AG08395 (cell line): ENCODE data around the gene MON2.
"Not testable (repeated sequence)": the region's sequence is repeated elsewhere in the genome, so short reads cannot be mapped to it uniquely, and the experiment has no call there.

Experiments used
- DNase-seq: peaks from one replicate; pipeline ENCODE4 v3.0.0; 2012; ENCODE audit warnings: mixed read lengths, low spot score

The MON2 gene, protein sequence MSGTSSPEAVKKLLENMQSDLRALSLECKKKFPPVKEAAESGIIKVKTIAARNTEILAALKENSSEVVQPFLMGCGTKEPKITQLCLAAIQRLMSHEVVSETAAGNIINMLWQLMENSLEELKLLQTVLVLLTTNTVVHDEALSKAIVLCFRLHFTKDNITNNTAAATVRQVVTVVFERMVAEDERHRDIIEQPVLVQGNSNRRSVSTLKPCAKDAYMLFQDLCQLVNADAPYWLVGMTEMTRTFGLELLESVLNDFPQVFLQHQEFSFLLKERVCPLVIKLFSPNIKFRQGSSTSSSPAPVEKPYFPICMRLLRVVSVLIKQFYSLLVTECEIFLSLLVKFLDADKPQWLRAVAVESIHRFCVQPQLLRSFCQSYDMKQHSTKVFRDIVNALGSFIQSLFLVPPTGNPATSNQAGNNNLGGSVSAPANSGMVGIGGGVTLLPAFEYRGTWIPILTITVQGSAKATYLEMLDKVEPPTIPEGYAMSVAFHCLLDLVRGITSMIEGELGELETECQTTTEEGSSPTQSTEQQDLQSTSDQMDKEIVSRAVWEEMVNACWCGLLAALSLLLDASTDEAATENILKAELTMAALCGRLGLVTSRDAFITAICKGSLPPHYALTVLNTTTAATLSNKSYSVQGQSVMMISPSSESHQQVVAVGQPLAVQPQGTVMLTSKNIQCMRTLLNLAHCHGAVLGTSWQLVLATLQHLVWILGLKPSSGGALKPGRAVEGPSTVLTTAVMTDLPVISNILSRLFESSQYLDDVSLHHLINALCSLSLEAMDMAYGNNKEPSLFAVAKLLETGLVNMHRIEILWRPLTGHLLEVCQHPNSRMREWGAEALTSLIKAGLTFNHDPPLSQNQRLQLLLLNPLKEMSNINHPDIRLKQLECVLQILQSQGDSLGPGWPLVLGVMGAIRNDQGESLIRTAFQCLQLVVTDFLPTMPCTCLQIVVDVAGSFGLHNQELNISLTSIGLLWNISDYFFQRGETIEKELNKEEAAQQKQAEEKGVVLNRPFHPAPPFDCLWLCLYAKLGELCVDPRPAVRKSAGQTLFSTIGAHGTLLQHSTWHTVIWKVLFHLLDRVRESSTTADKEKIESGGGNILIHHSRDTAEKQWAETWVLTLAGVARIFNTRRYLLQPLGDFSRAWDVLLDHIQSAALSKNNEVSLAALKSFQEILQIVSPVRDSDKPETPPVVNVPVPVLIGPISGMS (N-terminal part only)

GRCh38 chr12:62466594-62467491 lies at the start of gene MON2:
TSS of gene MON2 (plus strand) at chr12:62466826. CDS start at chr12:62467208, 382 bp downstream.
- DNase-seq = peak; percentile 95

- DNase-seq = no peak
Observed at GRCh38 chr12:62426089-62426488, 40.5 kb upstream of the MON2 start.

DNA sequence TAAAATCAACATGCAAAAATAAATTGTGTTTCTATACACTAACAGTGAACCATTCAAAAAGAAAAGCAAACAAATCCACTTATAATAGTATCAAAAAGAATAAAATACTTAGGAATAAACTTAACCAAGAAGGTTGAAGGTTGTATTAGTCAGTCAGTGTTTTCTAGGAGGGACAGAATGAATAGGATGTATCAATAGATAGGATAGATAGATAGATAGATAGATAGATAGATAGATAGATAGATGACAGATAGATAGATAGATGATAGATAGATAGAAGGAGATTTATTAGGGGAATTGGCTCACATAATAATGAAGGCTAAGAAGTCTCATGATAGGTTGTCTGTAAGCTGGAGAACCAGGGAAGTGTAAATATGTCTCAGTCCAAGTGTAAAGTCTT lies 37.2 kb upstream of the MON2 start:
- no peak for DNase-seq

DNA sequence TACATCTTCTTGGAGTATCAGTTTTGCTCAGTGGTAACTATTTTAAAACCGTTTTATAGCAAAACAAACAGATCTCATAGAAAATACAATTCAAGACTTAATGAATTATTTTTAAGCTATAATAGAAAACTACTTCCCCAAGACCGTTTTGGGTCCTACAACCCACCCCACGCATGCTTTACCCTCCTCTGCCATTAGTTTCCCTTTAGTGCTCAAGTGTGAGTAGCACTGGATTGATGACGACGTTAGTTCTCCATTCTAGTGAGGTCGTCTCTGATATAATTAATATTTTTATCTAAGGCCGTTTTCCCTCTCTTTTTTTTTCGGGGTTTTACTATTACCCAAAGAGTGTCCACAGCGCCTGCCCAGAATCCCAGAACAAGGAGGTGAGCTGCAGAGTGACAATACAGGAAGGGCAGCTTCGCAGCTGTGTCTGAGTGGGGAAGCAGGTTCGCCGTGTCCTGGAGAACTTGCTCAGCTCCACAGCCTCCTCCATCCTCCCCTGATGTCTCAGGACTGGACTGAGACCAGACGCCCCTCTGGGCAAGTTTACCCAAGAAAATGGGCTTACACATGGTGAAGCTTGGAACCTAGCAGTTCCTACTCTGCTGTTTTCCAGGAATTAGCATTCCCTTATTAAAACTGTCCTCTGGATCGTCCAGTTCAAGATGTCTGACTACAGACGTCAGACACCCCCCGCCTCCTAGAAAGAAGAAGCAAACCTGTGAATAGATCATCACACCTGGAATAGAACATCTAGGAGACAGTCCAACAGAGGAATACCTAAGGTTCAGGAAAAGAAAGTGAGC lies 31.9 kb upstream of the MON2 start:
- no peak for DNase-seq

DNA sequence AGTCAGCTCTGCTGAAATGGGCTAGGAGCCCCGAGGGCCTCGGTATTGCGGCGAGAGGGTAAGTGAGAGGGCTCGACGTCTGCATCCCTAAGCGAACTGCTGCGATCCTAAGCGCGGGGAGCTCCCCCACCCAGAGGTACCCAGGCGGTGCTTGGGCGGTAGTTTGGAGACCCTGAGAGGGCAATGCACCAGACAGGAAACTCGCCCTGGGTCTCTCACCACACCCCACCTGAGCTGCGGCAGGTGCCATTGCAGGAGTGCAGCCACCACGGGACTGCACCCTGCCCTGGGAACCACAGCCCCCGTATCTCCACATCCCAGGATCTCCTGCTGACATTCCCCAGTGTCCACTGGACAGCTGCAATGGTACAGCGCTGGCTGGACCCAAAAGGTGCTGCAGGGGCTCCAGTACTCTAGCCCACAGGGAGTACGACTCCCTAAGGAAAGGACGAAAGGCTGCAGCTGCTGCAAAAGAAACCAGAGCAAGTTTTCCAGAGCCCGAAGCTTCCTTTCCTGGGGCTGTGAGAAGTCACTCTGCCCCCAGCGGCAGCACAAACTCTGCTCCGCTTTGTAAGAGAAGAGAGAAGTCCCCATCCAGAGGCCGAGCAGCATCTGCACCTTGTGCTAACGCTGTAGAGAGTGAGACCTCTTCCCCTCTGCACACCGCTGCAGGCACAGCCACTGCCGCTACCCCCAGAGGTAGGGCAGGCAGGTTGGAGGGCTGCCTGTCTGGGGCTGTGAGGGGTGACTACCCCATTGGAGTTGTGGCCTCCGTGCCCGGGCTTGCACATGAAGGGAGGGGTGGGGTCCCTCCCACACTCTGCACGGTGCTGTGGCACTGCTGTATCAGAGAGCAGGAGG lies 31.1 kb upstream of the MON2 start:
- DNase-seq = peak; percentile 65

DNA sequence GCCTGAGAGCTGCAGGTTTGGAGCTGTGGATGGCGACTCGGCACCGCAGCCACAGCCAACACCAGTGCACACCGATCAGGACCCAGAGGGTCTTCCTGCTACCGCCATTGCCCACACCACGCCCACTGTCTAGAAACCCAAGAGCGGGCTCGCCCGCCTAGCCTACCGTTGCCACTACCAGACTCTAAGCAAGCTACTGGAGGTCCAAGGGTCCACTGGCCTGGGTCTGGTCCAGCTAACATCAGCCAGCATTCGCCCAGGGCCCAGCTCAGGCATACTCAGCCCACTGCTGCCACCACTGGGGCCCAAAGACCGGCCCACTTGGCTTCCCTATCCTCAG lies 30.5 kb upstream of the MON2 start:
- no peak for DNase-seq

DNA sequence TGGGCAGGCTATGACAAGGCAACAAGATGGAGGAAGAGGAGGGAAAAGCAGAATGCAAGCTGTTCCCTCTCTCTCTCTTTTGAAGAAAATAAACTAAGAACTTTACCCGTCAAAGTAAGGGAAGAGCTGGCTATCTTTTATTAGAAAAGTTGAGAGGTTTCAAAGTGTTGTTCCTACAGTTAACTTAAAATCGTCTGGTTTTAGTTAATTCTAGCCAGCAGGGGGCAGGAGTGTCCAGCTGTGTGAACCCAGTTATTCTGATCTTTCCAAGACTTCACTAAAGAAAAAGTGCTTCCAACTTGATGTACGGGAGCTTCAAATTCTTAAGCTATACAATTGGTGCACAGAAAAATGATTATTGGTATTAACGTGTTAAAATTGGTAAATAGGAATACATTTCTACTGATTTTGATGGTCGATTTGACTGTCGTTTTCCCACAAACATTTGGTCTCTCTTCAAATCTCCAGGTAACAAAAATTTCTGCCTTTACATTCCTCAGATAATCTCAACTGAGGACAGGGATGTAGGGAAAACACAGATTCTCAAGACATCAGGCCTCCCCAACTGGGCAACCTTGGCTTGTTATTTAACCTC lies 28.4 kb upstream of the MON2 start:
- DNase-seq = peak; percentile 57

- no peak for DNase-seq
Observed at GRCh38 chr12:62446754-62447452, 19.7 kb upstream of the MON2 start.

DNA sequence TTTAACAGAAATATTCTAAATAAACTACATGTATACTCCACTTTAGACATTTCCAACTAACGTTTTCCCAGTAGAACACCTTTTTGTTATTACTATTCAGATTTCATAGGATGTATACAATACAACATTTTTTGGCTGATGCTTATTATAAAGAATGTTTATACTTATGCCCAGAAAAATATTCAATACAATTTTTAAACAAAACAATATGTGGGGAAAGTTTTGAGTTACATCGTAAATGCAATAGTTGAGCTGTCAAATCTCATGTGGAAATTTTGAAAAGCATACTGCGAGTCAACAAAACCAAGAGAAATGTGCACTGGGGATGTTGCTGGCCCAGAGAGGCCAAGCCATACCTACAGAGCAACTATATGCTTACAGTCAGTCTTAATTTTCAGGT lies 18.2 kb upstream of the MON2 start:
- DNase-seq = no peak

GRCh38 chr12:62455429-62455828 lies 11.2 kb upstream of the MON2 start:
- DNase-seq = not testable (repeated sequence)

- DNase-seq = no peak
Observed at GRCh38 chr12:62458626-62459025, 8.0 kb upstream of the MON2 start.

GRCh38 chr12:62459976-62460375 lies 6.7 kb upstream of the MON2 start:
- no peak for DNase-seq

- not testable (repeated sequence) for DNase-seq
Observed at GRCh38 chr12:62461171-62461837, 5.3 kb upstream of the MON2 start.

- not testable (repeated sequence) for DNase-seq
Observed at GRCh38 chr12:62463252-62463651, 3.4 kb upstream of the MON2 start.

- DNase-seq = peak; percentile 62
Observed at GRCh38 chr12:62466018-62466593, 520 bp upstream of the MON2 start.

DNA sequence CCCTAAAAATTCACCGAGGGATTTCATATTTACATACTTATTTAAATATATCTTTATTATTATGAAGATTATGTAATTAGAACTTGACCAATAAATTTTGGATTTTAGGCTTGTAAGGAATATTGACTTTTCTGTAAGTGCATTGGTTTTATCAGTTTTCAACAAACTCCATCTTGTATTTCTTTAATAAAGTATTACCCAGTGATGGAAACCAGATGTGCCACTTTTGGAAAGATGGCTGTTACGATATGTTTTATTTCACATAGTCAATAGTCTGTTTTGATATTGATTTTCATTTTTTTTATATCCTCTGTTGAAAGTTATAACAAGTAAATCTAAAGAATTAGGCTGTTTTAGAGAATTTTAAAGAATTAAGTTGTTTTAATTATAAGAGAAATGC lies 1.8 kb downstream of the MON2 start:
- no peak for DNase-seq

GRCh38 chr12:62468935-62469334 lies 2.3 kb downstream of the MON2 start:
- DNase-seq = no peak

DNA sequence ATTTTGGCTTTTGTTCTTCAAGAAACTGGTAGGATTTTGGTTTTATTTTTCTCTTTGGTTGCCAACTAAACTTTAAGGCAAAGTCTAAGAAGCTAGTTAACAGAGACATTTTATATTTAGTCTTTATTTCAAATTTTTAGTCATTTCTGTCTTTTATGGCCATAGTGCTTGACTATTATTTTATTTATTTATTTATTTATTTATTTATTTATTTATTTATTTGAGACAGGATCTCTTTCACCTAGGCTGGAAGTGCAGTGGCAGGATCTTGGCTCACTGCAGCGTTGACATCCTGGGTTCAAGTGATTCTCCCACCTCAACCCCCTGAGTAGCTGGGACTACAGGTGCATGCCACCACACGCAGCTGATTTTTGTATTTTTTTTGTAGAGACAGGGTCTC lies 3.1 kb downstream of the MON2 start:
- no peak for DNase-seq
